ENCODE results near the gene LYRM4.
A peak's percentile ranks its signal among the peaks of the same experiment; 100 is the strongest.

Gene LYRM4

DNA sequence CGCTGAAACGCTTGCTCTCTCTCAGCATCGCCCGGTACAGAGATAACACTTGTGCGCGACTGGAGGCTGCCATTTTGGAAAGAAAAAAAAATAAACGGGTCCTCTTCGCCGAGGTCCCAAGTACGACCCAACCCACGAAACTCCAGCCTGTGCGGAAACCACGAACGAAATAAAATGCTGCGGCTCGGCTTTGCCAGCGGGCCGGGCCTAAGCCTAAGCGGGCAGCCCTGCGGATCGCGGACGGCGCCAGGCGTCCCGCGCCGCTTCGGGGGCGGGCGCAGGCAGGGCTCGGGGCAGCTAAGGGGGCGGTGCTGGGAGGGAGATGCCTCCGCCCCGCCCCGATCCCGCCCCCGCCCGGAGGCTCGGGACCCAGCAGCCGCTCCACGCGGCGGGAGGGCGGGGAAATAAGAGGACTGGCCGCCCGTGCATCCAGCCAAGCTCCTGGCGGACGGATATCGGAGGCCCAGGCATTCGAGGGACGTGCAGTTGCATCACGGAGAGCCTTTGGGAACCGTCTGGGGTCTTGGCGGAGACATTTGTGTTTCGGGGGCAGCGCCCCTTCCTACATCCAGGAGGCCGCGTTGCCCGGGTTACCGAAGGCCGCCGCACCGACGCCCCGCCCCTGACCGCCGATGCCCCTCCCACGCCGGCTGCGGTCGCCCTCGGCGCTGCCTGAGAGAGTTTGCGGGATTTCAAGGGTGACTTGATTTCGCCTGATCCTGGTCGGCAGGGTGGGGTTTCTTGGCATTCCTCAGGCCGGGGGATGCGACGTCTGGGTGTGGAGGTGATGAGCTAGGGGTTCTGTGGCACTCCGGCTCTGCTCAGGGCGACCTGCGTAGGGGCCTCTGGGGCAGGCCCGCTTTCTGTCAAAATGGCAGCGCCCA, at the start of gene LYRM4, which contains the start of gene FARS2:
TSS of gene LYRM4 (minus strand) at position 290 of the 884 bp plus-strand sequence. CDS start at position 73, 217 bp downstream.
TSS of gene FARS2 (plus strand) at position 853 of the 884 bp plus-strand sequence.
- peak; percentile 88 to 89 for DNase-seq

DNA sequence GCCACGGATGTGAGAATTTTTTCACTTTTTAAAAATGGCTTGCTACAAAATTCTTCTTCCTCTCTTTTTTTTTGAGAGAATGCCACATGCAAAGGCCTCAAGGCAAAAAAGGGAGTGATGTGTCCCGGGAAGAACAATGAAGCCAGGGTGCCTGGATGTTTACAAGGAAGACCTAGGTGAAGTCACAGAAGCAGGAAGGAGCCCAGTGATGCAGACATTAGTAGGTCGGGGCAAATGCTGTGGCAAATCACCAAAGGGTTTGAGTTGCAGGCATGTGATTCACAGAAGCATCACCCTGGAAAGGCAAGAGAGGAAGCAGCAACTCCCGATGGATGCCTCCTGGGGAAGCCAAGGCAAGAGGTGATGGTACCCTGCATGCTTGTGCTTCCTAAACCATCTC, 47.3 kb upstream of the LYRM4 start:
- DNase-seq: no peak

DNA sequence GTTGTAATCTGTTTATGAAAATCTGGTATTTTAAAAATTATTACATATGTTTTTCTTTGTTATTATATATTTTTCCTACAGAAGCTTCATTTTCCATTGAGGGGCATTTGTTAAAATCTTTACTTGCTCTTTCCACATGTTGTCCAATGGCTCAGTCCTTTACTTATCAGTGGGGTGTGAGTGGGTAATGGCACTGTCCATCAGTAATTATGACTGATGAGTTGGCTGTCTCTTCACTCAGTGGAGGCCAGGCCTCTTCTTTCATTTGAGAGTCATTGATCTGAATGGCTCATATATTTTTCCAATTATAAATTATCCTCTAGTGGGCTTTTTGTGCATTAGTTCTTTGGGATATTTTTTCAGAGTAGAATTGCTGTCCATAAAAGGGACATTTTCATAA, 46.3 kb upstream of the LYRM4 start:
- no peak for DNase-seq

DNA sequence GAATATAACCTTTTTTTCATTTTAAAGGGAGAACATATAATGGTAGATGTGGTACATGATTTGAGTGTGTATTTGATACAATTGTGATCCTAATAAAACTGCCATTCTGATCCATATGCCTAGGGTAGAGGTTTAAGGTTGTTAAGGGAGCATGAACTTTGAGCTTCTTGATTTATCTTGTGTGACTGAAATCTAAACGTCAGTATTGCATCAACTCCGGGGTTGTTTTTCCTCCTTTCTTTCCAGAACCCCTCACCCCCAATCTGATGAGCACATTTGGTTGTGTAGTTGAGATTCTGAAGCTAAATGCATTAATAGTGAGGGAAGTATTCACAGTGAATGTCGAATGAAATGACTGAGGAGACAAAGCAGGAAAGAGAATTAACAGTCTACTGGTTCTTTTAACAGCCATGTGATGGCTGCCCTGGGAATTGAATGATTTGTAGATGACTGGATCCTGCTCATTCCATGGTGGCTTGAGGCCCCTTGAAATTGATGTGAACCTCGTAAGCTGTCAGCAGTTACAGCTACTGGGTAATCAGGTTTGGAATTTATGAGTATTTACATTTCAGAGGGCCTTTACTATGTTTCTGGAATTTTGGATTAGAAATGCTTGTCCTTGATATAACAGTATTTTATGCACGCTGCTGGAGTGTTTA, 45.3 kb upstream of the LYRM4 start:
- no peak for DNase-seq

- no peak for DNase-seq
These were observed 42.9 kb upstream of the LYRM4 start for GRCh38 chr6:5303682-5304081.

DNA sequence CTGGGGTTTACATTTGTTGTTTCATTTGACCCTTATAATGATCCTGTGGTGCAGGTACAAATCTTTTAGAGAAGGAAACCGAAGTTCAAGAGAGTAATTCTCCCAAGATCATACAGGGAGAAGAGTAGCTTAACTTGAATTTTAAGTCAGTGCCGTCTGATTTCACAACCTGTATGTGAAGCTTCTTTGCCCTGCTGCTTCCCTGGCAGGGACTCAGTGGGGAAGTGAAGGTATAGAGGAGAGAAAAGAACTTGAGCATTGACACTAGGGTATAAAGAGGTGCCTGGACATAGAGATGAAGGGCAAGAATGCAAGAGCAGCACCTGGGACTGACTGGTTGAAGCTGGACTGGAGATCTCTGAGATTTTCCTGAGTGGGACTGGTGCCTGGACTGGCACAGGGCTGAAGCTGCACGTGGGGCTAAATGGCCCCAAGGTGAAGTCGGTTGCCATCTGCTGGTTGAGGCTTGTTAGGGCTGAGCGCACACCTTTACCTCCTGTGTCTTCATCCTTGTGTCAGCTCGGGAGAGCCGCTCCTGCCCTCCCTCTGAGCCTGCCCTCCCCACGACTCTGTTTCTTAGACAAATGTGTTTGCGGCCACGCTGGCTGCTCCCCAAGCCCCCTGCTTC, 42.4 kb upstream of the LYRM4 start:
- DNase-seq: no peak

- no peak for DNase-seq
These were observed 41.6 kb upstream of the LYRM4 start for GRCh38 chr6:5302220-5302946.

DNA sequence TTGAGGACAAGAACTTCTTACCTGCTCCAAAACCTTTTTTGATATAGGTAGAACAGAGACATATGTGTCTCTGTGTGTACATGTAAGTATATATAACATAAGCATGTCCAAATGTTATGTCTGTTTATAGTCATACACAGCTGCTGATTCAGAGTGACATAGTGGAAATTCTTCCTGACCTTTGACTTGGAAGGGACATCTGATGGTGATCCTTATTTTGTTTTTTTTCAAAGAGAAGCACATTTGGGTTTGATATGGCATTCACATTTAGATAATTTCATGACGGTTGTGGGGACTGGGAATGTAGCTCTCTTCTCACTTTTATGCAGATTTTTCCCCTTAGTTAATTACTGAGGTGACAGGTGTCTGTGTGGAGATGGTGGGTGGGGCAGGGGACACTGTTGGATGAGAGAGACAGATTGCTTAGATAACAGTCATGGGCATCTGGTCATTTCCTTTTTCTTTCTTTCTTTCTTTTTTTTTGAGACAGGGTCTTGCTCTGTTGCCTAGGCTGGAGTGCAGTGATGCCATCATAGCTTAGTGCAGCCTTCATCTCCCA, 39.5 kb upstream of the LYRM4 start:
- DNase-seq: no peak

DNA sequence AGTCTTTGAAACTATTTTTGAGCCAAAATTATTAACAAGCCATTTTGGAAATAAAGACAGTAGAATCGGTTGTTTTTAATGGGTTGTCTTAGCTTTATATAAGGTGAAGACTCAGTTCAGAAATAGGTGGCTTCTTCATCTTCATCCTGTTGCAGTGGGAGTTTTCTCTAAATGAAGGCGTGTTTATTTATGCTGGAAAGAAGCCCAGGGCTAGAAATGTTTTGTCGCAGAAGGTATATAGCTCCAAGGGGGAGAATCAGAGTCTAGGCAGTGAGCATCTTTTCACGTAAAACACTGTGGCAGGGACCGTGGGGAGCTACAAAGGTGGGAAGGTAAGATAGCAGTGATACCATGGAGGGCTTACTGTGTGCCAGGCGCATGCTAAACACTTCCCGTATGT, 34.9 kb upstream of the LYRM4 start:
- DNase-seq: no peak

DNA sequence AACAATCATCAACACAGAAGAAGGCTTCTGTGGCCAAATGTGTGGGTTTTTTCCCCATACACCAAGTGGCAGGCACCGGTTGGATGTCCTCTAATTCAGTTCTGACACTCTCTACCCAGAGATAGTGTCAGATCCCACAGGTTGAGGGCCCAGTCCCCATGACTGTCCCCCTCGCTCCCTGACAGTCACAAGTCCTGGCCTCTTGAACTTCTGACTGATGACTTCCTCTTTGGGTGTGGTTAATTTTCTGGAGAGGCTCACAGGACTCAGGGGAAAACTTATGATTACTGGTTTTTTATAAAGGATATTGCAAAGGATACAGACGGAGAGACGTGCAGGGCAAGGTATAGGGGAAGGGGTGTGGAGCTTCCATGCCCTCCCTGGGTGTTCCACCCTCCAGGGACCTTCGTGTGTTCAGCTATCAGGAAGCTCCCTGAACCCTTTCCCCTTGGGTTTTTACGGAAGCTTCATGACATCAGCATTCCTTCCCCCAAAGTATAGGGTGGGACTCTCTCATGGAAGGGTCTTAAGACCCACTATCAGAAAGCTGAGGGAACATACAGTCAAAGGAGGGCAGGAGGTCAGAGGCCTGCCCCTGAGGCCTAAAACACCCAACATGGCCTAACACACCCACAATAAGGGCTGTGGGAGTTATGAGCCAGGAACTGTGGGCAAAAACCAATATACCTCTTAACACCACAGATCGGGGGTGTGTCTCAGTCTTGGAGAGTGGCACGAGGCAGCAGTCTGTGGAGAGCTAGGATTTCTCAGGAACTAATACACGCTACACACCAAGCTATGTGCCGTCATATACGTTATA, 33.9 kb upstream of the LYRM4 start:
- DNase-seq: peak; percentile 20 to 41

- no peak for DNase-seq
These were observed 32.9 kb upstream of the LYRM4 start for GRCh38 chr6:5293692-5294091.

GRCh38 chr6:5292154-5292553, 31.4 kb upstream of the LYRM4 start:
- DNase-seq: no peak

DNA sequence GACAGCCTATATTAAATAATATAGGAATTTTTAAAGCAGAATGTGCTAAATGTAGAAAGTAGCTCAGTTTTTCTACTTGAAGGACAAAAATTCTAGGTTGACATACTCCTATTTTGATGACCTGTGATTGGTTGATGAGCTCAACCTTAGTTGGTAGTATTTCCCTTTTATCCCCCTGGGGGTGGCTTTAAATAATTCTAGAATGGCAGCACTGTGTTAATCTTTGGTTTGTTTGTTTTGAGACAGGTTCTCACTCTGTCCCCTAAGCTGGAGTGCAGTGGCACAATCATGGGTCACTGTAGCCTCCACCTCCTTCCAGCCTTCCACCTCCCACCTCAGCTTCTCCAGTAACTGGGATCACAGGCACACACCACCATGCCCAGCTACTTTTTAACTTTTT, 29.8 kb upstream of the LYRM4 start:
- no peak for DNase-seq

DNA sequence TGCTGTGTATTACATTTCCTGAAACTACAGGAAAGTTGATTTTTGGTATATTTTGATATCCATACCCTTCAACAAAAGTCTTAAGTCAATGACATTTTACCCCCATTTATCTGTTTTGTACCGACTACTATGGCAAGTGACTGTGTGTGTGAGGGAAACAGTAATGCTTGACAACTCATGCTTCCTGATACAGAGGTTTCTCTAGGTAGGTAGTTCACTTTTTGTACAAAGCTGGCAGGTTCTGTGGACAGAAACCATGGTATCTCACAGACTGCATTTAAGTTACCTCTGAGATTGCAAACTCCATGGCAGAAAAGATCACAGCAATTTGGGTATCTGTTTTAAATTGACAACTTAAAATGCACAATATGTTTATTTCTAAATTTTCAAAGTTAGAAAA, 29.3 kb upstream of the LYRM4 start:
- no peak for DNase-seq

DNA sequence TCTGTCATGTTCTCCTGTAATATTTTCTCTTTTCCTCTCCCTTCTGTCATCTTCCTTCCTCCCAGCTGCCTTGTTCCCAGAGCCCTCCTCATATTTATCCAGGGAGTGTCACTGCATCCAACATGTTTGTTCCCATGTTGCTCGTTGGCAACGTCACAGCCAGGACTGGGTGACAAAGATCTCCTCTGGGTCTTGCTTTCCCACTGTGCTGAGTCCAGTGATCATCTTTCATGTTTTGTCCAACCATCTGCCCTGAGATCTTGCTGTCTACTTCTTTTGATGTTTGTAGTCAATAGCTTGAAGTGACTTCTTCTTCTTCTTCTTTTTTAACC, 27.2 kb upstream of the LYRM4 start:
- DNase-seq: no peak

GRCh38 chr6:5287205-5287965, 26.6 kb upstream of the LYRM4 start:
- DNase-seq: no peak

- no peak for DNase-seq
These were observed 26.0 kb upstream of the LYRM4 start for GRCh38 chr6:5286780-5287179.

DNA sequence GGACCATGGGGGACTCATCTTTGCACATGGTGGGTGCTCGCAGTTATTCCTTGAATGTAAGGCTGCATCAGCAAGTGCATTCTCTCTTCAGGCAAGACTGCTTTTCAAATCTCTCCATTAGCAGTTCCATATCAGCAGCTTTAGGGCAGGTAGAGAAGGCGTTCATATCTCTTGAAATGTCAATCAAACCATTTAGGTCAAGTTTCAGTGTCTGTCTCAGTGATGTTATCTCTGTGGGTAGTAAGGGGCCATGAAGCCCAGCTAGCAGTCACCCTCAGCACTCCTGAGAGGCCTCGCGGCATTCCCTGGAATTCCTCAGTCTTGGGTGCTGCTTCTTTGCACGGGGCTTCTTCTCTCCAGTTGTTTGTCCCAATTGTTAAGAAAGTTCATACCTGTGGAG, 24.8 kb upstream of the LYRM4 start:
- no peak for DNase-seq

DNA sequence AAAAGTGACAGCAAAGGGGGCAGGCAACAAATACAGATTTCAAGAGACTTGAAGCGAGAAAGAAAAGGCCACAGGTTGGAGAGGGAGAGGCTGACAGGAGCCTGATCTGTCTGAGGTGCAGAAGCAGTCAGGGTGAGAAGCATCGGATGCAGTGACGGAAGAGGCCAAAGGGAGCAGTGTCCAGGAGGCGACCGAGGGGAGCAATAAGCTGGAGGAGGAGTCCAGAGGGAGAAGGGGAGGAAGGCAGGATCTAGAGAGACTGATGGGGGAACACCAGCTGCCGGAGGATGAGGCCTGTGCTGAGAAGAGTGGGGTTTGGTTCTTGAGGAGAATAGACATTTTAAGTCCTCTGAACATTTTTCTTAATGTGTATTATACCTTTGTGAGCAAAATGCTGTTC, 24.3 kb upstream of the LYRM4 start:
- DNase-seq: no peak

GRCh38 chr6:5282191-5282623, 21.5 kb upstream of the LYRM4 start:
- DNase-seq: no peak

- DNase-seq: no peak
These were observed 20.2 kb upstream of the LYRM4 start for GRCh38 chr6:5280920-5281319.

All from AML-193 (cell line).